ENCODE results near the gene DRD4.

DRD4 gene

GRCh38 chr11:630871-631270 lies 6.2 kb upstream of the DRD4 start:
- Histone ChIP-seq H3K9me3 (ENCODE audit: control insufficient read depth in 2 of 2, low read length in 2 of 2) (no peaks in the 10 kb centered on the region), H3K27ac (ENCODE audit: low read depth in 2 of 2, low read length in 2 of 2) (no peak overlapping the region), H3K36me3 (ENCODE audit: control insufficient read depth in 2 of 2, insufficient read depth in 2 of 2, low read length in 2 of 2) (no peaks in the 10 kb centered on the region), H3K4me1 (ENCODE audit: control insufficient read depth in 2 of 2, insufficient read depth in 2 of 2, low read length in 2 of 2) (peaks cover 7 to 8% of the 10 kb centered on the region in 2 donors), H3K27me3 (ENCODE audit: control insufficient read depth in 2 of 2, insufficient read depth in 2 of 2, low read length in 2 of 2) (no peaks in the 10 kb centered on the region), H3K9ac (ENCODE audit: low read depth in 1 of 2, low read length in 2 of 2) (no peak overlapping the region), H3K4me3 (ENCODE audit: low read length in 2 of 2) (no peak overlapping the region)

GRCh38 chr11:635945-636510 lies 1.0 kb upstream of the DRD4 start:
- Histone ChIP-seq H3K36me3 (ENCODE audit: control insufficient read depth in 2 of 2, insufficient read depth in 2 of 2, low read length in 2 of 2) (no peaks in the 10 kb centered on the region), H3K9me3 (ENCODE audit: control insufficient read depth in 2 of 2, low read length in 2 of 2) (no peaks in the 10 kb centered on the region), H3K27me3 (ENCODE audit: control insufficient read depth in 2 of 2, insufficient read depth in 2 of 2, low read length in 2 of 2) (peaks cover 11 to 17% of the 10 kb centered on the region in 2 donors), H3K9ac (ENCODE audit: low read depth in 1 of 2, low read length in 2 of 2) (no peak overlapping the region), H3K4me3 (ENCODE audit: low read length in 2 of 2) (no peak overlapping the region), H3K27ac (ENCODE audit: low read depth in 2 of 2, low read length in 2 of 2) (no peak overlapping the region), H3K4me1 (ENCODE audit: control insufficient read depth in 2 of 2, insufficient read depth in 2 of 2, low read length in 2 of 2) (peaks cover 0 to 10% of the 10 kb centered on the region in 2 donors)

GRCh38 chr11:637333-637592 lies 194 bp downstream of the DRD4 start:
- Histone ChIP-seq H3K27ac (ENCODE audit: low read depth in 2 of 2, low read length in 2 of 2) (no peak overlapping the region), H3K9ac (ENCODE audit: low read depth in 1 of 2, low read length in 2 of 2) (no peak overlapping the region), H3K4me1 (ENCODE audit: control insufficient read depth in 2 of 2, insufficient read depth in 2 of 2, low read length in 2 of 2) (peaks cover 0 to 10% of the 10 kb centered on the region in 2 donors), H3K4me3 (ENCODE audit: low read length in 2 of 2) (no peak overlapping the region), H3K9me3 (ENCODE audit: control insufficient read depth in 2 of 2, low read length in 2 of 2) (no peaks in the 10 kb centered on the region), H3K36me3 (ENCODE audit: control insufficient read depth in 2 of 2, insufficient read depth in 2 of 2, low read length in 2 of 2) (no peaks in the 10 kb centered on the region), H3K27me3 (ENCODE audit: control insufficient read depth in 2 of 2, insufficient read depth in 2 of 2, low read length in 2 of 2) (peaks cover 11 to 17% of the 10 kb centered on the region in 2 donors)

- Histone ChIP-seq H3K27me3 (ENCODE audit: control insufficient read depth in 2 of 2, insufficient read depth in 2 of 2, low read length in 2 of 2) (peaks cover 11 to 17% of the 10 kb centered on the region in 2 donors), H3K4me1 (ENCODE audit: control insufficient read depth in 2 of 2, insufficient read depth in 2 of 2, low read length in 2 of 2) (peaks cover 0 to 10% of the 10 kb centered on the region in 2 donors), H3K4me3 (ENCODE audit: low read length in 2 of 2) (no peak overlapping the region), H3K27ac (ENCODE audit: low read depth in 2 of 2, low read length in 2 of 2) (no peak overlapping the region), H3K36me3 (ENCODE audit: control insufficient read depth in 2 of 2, insufficient read depth in 2 of 2, low read length in 2 of 2) (no peaks in the 10 kb centered on the region), H3K9ac (ENCODE audit: low read depth in 1 of 2, low read length in 2 of 2) (no peak overlapping the region), H3K9me3 (ENCODE audit: control insufficient read depth in 2 of 2, low read length in 2 of 2) (no peaks in the 10 kb centered on the region)
These were observed 788 bp downstream of the DRD4 start for GRCh38 chr11:637593-638521.

GRCh38 chr11:638631-639331 lies 1.7 kb downstream of the DRD4 start:
- peaks cover 0 to 10% of the 10 kb centered on the region in 2 donors for H3K4me1 ChIP-seq (ENCODE audit: control insufficient read depth in 2 of 2, insufficient read depth in 2 of 2, low read length in 2 of 2)
- H3K27ac ChIP-seq (ENCODE audit: low read depth in 2 of 2, low read length in 2 of 2) = no peak overlapping the region
- H3K4me3 ChIP-seq (ENCODE audit: low read length in 2 of 2) = no peak overlapping the region
- no peaks in the 10 kb centered on the region for H3K36me3 ChIP-seq (ENCODE audit: control insufficient read depth in 2 of 2, insufficient read depth in 2 of 2, low read length in 2 of 2)
- no peak overlapping the region for H3K9ac ChIP-seq (ENCODE audit: low read depth in 1 of 2, low read length in 2 of 2)
- no peaks in the 10 kb centered on the region for H3K9me3 ChIP-seq (ENCODE audit: control insufficient read depth in 2 of 2, low read length in 2 of 2)
- H3K27me3 ChIP-seq (ENCODE audit: control insufficient read depth in 2 of 2, insufficient read depth in 2 of 2, low read length in 2 of 2) = peaks cover 11 to 17% of the 10 kb centered on the region in 2 donors

GRCh38 chr11:639332-639955 lies 2.4 kb downstream of the DRD4 start:
- H3K4me3 ChIP-seq (ENCODE audit: low read length in 2 of 2) = no peak overlapping the region
- peaks cover 0 to 10% of the 10 kb centered on the region in 2 donors for H3K4me1 ChIP-seq (ENCODE audit: control insufficient read depth in 2 of 2, insufficient read depth in 2 of 2, low read length in 2 of 2)
- no peaks in the 10 kb centered on the region for H3K9me3 ChIP-seq (ENCODE audit: control insufficient read depth in 2 of 2, low read length in 2 of 2)
- no peaks in the 10 kb centered on the region for H3K36me3 ChIP-seq (ENCODE audit: control insufficient read depth in 2 of 2, insufficient read depth in 2 of 2, low read length in 2 of 2)
- no peak overlapping the region for H3K27ac ChIP-seq (ENCODE audit: low read depth in 2 of 2, low read length in 2 of 2)
- peaks cover 11 to 17% of the 10 kb centered on the region in 2 donors for H3K27me3 ChIP-seq (ENCODE audit: control insufficient read depth in 2 of 2, insufficient read depth in 2 of 2, low read length in 2 of 2)
- no peak overlapping the region for H3K9ac ChIP-seq (ENCODE audit: low read depth in 1 of 2, low read length in 2 of 2)

GRCh38 chr11:640021-640706 lies 3.1 kb downstream of the DRD4 start:
- peaks cover 11 to 17% of the 10 kb centered on the region in 2 donors for H3K27me3 ChIP-seq (ENCODE audit: control insufficient read depth in 2 of 2, insufficient read depth in 2 of 2, low read length in 2 of 2)
- no peak overlapping the region for H3K9ac ChIP-seq (ENCODE audit: low read depth in 1 of 2, low read length in 2 of 2)
- H3K36me3 ChIP-seq (ENCODE audit: control insufficient read depth in 2 of 2, insufficient read depth in 2 of 2, low read length in 2 of 2) = no peaks in the 10 kb centered on the region
- no peak overlapping the region for H3K4me3 ChIP-seq (ENCODE audit: low read length in 2 of 2)
- no peaks in the 10 kb centered on the region for H3K9me3 ChIP-seq (ENCODE audit: control insufficient read depth in 2 of 2, low read length in 2 of 2)
- peaks cover 0 to 10% of the 10 kb centered on the region in 2 donors for H3K4me1 ChIP-seq (ENCODE audit: control insufficient read depth in 2 of 2, insufficient read depth in 2 of 2, low read length in 2 of 2)
- H3K27ac ChIP-seq (ENCODE audit: low read depth in 2 of 2, low read length in 2 of 2) = no peak overlapping the region

GRCh38 chr11:641806-642370 lies 4.8 kb downstream of the DRD4 start:
- no peak overlapping the region for H3K4me3 ChIP-seq (ENCODE audit: low read length in 2 of 2)
- H3K4me1 ChIP-seq (ENCODE audit: control insufficient read depth in 2 of 2, insufficient read depth in 2 of 2, low read length in 2 of 2) = peaks cover 0 to 10% of the 10 kb centered on the region in 2 donors
- no peaks in the 10 kb centered on the region for H3K9me3 ChIP-seq (ENCODE audit: control insufficient read depth in 2 of 2, low read length in 2 of 2)
- no peak overlapping the region for H3K9ac ChIP-seq (ENCODE audit: low read depth in 1 of 2, low read length in 2 of 2)
- no peak overlapping the region for H3K27ac ChIP-seq (ENCODE audit: low read depth in 2 of 2, low read length in 2 of 2)
- no peaks in the 10 kb centered on the region for H3K36me3 ChIP-seq (ENCODE audit: control insufficient read depth in 2 of 2, insufficient read depth in 2 of 2, low read length in 2 of 2)
- H3K27me3 ChIP-seq (ENCODE audit: control insufficient read depth in 2 of 2, insufficient read depth in 2 of 2, low read length in 2 of 2) = peaks cover 11 to 17% of the 10 kb centered on the region in 2 donors

GRCh38 chr11:643366-643765 lies 6.3 kb downstream of the DRD4 start:
- no peak overlapping the region for H3K4me3 ChIP-seq (ENCODE audit: low read length in 2 of 2)
- no peaks in the 10 kb centered on the region for H3K36me3 ChIP-seq (ENCODE audit: control insufficient read depth in 2 of 2, insufficient read depth in 2 of 2, low read length in 2 of 2)

More at GRCh38 chr11:643366-643765, 6.3 kb downstream of the DRD4 start:
- Histone ChIP-seq H3K9ac (ENCODE audit: low read depth in 1 of 2, low read length in 2 of 2) (no peak overlapping the region), H3K27ac (ENCODE audit: low read depth in 2 of 2, low read length in 2 of 2) (no peak overlapping the region), H3K9me3 (ENCODE audit: control insufficient read depth in 2 of 2, low read length in 2 of 2) (no peaks in the 10 kb centered on the region), H3K4me1 (ENCODE audit: control insufficient read depth in 2 of 2, insufficient read depth in 2 of 2, low read length in 2 of 2) (peaks cover 0 to 3% of the 10 kb centered on the region in 2 donors), H3K27me3 (ENCODE audit: control insufficient read depth in 2 of 2, insufficient read depth in 2 of 2, low read length in 2 of 2) (peaks cover 6% of the 10 kb centered on the region in 2 donors)
